GM18502 (cell line): Measurements from ENCODE around the gene CUL9.

Source experiments
- ATAC-seq: cut with Tn5 transposase; IDR thresholded peaks from one replicate; pipeline ENCODE4 v1.9.1; 2021; ENCODE audit warnings: mild to moderate bottlenecking; ENCODE audit not compliant: unreplicated experiment, poor library complexity

The CUL9 gene

DNA sequence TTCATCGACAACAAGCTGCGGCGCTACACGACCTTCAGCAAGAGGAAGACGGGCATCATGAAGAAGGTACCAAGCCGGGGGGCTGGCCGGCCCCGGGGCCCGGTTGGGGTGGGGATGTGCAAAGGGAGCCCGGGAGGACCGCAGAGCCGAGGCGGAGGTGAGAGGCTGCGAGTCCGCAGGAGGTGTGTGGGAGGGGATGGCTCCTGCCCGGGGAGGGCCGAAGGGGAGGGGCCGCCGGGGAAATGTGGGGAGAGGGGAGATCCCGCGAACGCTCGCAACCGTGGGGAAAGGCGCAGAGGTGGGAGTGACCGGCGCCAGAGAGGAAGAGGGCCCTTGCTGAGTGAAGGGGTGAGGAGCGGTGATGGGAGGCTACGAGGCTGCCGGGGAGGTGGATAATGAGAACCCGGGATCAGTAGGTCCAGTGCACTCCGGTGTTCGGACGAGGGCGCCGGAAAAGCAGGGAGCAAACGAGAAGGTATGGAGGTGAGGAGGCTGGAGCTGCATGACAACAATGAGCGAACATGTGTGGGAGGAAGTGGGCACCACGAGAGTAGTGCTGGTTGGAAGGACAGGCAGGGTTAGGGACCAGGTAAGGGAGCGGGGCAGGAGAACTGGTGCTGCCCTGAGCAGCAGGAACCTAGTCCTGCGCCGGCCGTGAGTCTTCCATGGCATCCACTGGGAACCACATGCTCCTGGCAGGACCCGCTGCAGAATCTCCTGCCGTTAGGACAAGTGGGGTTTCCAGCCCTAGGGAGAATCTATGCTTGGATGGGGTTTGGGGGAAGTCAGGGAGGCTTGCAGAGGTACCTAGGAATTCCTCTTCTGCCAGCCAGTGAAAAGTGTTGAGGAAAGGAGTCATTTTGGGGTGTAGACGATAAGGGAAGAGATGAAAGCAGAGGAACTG is 9.6 kb upstream of the CUL9 start:
- no peak for ATAC-seq

DNA sequence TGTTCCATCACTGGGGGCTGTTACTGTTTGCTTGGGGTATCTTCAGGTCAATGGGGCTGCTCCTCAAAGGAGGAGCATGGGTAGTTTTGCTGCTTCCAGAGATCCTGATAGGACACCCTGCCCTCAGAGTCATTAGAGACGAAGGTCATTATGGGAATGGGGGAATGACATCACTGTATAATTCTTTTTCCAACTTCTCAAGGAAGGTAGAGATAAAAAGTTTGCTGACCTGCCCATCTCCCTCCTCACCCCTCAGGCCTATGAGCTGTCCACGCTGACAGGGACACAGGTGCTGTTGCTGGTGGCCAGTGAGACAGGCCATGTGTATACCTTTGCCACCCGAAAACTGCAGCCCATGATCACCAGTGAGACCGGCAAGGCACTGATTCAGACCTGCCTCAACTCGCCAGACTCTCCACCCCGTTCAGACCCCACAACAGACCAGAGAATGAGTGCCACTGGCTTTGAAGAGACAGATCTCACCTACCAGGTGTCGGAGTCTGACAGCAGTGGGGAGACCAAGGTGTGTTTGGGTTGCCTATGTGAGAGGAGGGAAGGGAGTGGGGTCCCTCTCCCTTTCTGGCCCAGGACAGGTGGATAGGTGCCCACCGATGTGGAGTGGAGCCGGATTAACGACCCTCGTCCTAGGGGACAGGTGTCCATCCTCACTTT is 8.3 kb upstream of the CUL9 start:
- ATAC-seq: no peak

DNA sequence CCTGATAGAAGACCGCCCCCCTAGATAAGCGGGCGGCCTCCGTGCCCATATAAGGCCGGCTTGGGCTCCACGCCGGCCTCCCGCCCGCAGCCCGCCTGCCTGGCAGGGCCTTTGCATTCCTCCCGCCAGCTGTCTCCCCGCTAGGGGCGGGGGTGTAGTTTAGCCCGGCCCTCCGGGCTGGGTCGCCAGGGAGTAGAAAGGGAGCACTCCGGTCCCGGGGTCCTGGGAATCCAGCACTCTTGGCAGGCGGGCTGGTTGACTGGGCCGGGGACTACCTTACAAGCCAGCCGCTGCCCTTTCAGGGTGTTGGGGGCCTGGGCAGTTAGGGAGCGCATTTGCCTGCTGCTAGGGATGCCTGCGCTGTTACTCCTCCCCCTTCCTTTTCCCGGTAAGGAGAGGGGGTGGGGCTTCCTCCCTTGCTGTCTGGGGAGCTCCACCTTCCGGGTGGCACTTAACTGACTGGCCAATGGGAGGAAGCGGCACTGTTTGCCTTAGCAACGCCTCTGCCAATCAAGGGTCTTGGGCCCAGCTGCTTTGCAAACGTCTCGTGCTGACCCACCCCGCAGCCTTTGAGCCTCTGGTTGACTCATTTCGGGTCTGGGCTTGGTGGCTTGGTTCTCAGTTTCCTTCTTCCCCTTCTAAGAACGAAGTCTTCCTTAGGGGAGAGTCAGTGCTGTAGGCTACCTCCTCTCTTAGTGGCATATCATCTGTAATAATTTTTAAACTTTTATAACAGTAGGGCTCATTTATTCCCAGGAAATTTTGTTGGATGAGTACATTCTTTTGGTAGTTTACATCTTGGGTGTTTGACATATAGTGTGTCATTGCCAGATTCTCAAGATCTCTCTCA is 7.5 kb upstream of the CUL9 start:
- peak; percentile 70 for ATAC-seq

DNA sequence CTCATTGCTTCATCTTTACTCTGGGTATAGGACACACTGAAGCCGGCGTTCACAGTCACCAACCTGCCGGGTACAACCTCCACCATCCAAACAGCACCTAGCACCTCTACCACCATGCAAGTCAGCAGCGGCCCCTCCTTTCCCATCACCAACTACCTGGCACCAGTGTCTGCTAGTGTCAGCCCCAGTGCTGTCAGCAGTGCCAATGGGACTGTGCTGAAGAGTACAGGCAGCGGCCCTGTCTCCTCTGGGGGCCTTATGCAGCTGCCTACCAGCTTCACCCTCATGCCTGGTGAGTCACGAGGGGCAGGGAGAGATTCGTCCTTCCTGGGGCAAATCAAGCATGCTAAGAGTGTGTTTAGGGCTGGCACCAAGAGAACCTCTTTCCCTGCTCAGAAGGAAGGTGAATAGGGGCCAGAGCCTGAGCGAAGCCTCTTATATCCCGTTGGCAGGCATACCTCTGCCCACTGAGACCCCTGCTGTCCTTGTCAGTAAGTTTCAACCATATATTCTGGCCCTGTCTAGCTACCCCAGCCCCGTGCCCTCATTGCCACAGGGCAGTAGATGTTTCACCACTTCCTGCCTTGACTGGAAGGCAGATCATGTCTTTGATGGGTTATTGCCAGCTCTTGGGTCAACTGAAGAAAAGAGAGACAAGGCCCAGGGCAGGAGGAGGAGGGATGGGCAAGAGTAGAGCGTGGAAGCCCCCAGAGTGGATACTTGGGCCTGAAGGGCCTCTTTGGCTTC is 6.1 kb upstream of the CUL9 start:
- no peak for ATAC-seq

DNA sequence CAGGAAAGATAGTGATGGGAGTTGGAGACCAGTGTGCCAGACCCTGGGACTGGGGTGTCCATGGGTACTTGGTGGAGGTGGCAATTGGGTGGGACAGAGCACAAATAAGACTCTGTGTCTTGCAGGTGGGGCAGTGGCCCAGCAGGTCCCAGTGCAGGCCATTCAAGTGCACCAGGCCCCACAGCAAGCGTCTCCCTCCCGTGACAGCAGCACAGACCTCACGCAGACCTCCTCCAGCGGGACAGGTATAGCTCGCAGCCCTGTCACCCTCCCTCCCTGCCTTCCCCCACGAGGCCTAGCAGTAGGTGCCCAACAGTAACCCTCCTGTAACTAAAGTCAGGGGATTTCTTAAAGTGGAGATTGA is 5.6 kb upstream of the CUL9 start:
- ATAC-seq: no peak

DNA sequence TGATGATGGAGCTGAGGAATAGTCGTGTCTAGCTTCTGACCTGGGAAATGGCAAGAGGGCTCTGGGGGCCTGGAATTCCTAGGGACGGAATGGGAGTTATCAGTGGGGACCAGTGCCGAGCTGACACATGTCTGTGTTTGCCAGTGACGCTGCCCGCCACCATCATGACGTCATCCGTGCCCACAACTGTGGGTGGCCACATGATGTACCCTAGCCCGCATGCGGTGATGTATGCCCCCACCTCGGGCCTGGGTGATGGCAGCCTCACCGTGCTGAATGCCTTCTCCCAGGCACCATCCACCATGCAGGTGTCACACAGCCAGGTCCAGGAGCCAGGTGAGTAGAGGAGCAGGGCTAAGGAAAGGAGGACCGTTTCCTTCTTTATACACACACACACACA is 3.8 kb upstream of the CUL9 start:
- ATAC-seq: no peak

DNA sequence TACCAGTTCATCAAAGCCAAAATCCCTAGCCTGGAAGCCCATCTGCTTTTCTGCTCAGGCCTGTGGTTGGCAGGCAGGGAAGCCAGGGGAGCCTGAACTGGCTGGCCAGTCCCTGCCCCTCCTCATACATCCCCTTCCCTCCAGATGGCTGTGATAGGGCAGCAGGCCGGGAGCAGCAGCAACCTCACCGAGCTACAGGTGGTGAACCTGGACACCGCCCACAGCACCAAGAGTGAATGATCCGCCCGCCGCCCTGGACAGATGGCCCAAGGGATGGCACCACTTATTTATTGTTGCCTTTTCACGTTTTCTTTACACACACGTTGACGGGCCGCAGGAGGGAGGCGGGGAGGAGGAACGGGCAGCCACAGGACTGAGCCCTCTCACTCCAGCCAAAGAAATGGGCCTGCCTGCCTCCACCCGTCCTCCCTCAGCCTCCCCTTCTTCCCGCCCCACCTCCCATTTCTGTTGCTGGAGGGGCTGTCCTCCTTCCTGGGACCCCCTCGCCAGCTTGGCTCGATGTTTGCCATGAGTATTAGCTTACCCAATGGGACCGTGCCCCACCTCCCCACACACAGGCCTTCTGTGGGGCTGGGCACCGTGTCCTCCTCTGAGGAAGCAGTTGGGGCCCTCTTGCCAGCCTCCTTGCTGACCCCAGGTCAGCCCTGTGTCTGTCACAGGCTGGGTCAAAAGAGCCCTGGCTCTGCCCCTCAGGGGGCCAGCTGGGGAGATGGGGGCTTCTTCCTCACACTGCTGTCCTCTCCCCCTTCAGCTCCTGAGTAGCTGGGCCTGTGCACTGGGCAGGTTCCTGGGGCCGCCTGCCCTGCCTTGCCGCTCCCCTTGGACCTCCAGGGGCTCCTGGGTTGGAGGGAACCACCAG is 2.8 kb upstream of the CUL9 start:
- ATAC-seq: no peak

DNA sequence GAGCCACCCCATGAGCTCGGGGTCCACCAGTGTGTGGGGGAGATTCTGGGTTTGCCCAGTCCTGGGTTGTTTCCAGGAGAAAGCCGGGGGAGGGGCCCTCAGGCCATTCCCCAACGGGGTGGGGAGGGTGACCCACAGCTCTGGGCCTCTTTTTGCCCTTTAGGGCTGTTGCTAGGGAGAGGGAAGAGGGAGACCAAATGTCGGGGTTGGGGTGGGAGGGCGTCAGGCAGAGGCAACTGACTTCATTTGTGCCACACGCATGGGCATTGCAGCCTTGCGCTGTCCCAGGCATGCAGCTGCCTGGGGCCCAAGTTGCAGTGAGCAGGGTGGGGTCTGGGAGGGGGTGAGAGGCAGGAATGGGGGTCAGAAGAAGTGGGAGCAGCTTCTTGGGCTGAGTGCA is 1.9 kb upstream of the CUL9 start:
- no peak for ATAC-seq

DNA sequence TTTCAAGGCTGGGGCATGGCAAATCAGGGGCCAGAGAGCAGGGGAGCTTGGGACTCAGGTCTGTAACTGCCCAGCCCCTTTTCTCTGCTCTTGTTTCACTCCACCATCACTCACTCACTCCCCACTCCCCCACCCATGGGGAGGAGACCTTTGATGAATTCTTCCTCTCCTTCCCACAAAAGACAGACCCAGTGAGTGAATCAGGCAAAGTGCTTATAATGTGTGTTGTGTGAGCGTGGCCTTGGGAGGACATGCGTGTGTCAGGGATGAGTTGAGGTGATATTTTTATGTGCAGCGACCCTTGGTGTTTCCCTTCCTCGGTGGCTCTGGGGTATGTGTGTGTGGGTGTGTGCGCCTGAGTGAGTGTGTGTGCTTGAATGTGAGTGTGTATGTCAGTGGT is 1.0 kb upstream of the CUL9 start:
- no peak for ATAC-seq

DNA sequence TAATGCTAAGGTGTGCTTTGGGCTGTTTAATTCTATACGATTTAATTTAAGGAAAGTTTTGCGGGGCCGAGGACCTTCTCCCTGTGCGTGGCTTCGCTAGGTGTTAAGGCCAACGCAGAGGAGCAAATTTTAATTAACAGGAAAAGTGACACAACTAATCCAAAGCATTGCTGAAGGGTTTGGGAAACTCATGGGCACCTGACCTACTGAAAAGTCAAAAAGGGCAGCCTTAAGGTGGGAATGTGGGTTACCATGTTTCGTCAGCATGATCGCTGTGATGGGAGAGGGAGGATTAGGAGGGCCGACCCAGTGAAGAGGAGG is 415 bp upstream of the CUL9 start:
- no peak for ATAC-seq

DNA sequence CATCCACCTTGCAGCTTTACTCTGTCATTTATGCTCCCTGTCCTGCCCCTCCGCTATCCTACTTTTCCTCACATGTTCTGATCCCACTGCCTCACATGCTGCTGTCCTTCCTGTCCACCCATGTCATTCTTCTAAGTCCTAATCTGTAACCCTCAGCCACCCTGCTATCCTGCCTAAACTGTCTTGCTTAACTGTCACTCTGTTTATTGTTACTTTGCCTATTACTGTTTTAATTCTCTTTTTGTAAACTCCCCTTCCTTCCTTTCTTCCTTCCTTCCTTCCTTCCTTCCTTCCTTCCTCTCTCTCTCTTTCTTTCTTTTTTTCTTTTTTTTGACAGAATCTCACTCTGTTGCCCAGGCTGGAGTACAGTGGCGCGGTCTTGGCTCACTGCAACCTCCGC is 1.4 kb downstream of the CUL9 start:
- no peak for ATAC-seq

DNA sequence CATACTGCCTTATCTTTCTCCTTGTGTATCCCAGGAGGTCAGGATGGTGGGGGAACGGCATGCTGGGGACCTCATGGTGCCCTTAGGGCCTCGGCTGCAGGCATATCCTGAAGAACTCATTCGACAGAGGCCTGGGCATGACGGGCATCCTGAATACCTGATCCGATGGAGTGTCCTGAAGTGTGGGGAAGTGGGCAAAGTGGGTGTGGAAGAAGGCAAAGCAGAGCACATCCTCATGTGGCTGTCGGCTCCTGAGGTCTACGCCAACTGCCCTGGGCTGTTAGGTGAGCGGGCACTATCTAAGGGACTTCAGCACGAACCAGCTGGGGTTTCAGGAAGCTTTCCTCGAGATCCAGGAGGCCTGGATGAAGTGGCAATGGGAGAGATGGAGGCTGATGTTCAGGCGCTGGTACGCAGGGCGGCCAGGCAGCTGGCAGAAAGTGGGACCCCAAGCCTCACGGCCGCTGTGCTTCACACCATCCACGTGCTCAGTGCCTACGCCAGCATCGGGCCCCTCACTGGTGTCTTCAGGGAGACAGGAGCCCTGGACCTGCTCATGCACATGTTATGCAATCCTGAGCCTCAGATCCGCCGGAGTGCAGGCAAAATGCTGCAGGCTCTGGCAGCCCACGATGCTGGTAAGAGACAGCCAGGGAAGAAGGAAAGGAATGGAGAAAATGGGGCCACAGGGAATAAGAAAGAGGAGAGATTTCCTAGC is 2.4 kb downstream of the CUL9 start:
- ATAC-seq: no peak

DNA sequence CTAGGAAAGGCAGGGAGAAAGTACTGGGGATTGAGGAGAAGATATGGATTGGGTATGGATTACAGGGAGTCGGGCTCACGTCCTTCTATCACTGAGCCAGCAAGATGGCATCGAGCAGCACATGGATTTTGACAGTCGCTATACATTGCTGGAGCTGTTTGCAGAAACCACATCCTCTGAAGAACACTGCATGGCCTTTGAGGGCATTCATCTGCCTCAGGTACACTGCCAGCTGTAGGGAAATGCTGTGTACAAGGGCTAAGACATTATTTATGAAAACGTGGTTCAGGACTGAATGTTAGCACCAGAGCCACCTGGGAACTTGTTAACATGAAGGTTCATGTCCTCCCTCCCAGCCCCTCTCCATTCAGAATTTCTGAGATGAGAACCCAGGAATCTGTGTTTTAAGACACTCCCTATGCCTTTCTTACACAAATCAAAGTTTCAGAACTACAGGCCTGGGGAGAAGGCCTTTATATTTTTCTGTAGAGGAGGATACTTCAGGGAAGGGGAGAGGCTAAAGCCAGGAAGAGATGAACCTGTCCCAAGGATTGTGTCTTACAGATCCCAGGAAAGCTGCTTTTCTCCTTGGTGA is 3.5 kb downstream of the CUL9 start:
- ATAC-seq: no peak

DNA sequence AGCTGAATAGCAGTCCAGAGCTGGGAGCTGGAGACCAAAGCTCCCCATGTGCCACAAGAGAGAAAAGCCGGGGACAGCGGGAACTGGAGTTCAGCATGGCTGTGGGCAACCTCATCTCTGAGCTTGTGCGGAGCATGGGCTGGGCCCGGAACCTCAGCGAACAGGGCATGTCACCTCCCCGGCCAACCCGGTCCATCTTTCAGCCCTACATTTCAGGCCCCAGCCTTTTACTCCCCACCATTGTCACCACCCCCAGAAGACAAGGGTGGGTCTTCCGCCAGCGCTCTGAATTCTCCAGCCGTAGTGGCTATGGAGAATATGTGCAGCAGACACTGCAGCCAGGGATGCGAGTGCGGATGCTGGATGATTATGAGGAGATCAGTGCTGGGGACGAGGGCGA is 4.0 kb downstream of the CUL9 start:
- no peak for ATAC-seq

DNA sequence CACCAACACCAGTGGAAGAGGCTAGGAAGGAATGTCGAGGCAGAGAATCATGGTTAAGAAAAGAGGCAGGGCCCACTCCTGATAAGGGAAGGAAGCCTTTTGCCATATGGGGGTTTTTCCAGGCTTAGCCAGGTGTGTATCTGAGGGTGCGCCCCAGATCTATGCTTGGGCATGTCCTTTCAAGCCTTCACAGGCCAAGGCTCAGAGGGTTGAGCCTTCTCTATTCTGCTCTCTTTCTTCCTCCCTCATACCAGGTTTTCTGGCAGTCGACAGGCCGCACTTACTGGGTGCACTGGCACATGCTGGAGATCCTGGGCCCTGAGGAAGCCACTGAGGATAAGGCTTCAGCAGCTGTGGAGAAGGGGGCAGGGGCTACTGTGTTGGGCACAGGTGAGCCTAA is 4.7 kb downstream of the CUL9 start:
- no peak for ATAC-seq

DNA sequence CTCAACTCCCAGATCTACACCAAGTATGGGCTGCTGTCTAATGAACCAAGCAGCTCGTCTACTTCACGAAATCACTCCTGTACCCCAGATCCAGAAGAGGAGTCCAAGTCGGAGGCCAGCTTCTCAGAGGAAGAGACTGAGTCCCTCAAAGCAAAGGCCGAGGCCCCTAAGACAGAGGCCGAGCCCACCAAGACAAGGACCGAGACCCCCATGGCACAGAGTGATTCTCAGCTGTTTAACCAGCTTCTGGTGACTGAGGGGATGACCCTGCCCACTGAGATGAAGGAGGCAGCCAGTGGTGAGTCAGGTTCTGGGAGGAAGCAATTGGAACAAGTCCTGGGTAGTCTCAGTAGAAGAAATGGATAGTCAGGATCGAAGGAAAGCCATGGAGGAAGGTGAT is 5.8 kb downstream of the CUL9 start:
- no peak for ATAC-seq

DNA sequence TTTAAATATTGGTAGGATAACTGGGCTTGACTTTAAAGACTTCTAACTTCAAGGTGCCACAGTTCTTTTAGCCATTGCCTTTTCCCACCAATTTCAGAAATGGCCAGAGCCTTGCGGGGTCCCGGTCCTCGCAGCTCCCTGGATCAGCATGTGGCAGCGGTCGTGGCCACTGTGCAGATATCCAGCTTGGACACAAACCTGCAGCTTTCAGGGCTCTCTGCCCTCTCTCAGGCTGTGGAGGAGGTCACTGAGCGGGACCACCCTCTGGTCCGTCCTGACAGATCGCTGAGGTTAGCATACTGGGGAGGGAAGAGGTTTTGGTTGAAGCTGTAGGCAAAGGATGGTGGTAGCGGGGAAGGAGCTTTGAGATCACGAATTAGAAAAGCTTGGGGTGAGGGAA is 6.4 kb downstream of the CUL9 start:
- no peak for ATAC-seq

DNA sequence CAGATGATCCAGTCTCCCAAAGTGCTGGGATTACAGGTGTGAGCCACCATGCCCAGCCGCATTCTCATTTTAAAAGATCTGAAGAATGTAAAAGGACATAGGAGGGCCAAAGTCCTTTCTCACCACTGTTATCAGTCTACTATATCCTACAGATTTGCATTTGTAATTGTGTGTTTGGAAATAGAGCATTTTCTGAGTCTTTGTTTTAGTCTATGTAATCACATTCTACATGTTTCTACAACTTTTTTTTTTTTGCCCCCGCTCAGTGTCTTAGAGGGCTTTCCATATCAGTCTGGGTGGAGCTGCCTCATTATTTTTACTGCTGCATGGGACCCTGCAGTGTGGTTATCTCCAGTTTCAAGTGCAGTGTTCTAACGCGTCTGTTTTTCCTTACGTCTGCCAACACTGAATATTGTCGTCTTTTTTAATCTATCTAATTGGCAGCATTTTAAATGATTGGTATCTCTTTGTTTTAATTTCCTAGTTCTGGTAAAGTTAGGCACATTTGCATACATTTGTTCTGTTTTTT is 7.8 kb downstream of the CUL9 start:
- no peak for ATAC-seq
